Right kidney (tissue), 1 donor: Measurements from ENCODE around the gene PGBD5.

ENCODE experiments used
- DNase-seq: peaks from one replicate; pipeline ENCODE4 v3.0.0-alpha.2; 2016

Gene PGBD5

DNA sequence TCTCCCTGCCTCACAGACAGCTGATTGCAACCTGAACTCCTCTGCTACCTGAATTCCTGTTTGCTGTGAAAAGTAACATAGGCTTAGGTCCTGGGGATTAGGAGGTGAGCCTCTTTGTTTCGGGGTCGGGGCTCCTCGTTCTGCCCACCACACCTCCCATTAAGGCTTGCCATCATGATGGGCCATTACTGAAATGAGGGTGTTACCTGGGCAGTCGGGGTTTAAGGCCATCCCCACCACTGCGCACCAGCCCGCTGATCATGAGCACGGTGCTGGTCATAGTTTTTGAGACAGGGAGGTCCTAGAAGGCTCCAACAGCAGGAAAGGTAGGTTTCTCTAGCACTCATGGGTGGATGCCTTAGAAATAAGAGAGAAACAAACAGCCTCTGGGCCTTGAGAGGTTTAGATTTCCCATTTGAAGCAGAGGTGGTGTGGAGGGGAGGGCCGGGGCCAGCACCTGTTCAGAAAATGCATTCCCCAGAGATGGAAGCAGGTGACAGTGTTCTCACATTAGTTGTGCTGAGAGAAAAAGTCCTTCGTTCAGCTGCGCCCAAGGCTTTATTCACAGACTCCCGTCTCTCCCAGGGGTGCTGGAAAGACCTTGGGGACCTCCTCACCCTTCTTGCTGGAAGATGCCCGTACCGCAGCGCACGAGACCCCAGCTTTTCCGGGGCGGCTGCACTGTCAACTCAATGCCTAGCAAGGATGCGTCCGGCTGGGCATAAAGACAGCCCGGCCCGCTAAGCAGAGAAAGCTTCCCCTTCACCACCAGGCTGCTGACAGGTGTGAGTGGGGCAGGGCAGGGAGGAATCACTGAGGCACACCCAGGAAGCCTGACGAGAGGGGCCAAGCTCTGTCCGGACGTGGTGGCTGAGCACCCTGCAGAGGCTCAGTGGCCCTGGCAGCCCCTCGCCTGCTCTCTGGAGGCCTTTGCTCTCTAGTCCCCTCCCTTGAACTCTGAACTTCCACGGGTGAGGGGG is 125.5 kb downstream of the PGBD5 start:
- no peak for DNase-seq

GRCh38 chr1:230299191-230300006 is 126.7 kb downstream of the PGBD5 start:
- DNase-seq = no peak

GRCh38 chr1:230295367-230295766 is 130.8 kb downstream of the PGBD5 start:
- no peak for DNase-seq

DNA sequence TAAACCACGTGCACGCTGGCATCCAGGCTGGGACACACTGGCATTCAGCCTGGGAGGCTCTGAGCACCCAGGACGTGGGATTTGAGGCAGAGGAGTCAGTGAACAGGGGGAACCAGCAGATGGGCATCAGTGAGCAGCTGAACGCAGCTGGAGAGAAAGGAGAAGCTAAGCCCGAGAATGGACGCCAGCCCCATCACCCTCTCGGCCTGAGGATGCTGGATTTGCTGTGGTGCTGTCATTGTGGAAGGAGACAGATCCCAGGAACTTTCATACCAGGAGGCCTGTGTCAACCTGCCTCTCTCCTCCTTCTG is 132.8 kb downstream of the PGBD5 start:
- DNase-seq = no peak

GRCh38 chr1:230292689-230293389 is 133.3 kb downstream of the PGBD5 start:
- no peak for DNase-seq

DNA sequence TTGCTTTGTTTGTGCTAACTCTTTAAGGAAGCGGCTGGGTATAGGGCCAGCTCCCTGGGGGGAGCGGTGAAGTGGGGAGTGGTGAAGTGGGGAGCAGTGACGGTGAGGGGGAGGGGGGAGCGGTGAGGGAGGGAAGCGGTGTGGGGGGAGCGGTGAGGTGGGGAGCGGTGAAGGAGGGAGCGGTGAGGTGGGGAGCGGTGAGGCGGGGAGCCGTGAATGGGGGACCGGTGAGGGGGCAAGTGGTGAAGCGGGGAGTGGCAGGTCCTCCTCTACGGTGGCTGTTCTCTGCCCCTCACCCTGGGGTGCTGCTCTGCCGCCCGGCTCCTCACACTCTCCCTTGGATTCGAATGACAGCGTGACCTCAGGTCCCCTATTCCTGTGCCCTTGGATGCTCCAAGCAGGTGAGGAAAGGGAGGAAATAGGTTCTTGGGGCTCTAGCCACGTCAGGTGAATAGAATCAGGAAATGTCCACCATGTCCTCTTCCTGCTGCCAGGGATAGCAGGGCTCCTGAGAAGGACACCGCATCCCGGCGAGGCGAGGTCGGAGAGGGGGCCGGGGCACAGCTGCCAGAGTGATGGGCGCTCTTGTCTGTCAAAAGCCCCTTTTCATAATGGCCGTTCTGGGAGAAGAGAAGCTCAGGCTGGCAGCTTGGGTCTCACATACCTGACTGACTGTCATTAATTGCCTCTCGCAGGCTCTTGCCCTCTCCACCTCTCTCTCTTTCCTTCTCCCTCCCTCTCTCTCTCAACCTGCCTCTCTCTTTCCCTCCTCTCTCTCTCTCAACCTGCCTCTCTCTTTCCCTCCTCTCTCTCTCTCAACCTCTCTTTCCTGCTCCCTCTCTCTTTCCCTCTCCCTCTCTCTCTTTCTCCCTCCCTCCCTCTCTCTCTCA is 134.2 kb downstream of the PGBD5 start:
- DNase-seq = no peak

- DNase-seq = no peak
Measured at GRCh38 chr1:230289350-230289644, 136.8 kb downstream of the PGBD5 start.

- no peak for DNase-seq
Measured at GRCh38 chr1:230288641-230289349, 137.3 kb downstream of the PGBD5 start.

- DNase-seq = no peak
Measured at GRCh38 chr1:230287674-230288315, 138.3 kb downstream of the PGBD5 start.

- no peak for DNase-seq
Measured at GRCh38 chr1:230286890-230287269, 139.3 kb downstream of the PGBD5 start.

DNA sequence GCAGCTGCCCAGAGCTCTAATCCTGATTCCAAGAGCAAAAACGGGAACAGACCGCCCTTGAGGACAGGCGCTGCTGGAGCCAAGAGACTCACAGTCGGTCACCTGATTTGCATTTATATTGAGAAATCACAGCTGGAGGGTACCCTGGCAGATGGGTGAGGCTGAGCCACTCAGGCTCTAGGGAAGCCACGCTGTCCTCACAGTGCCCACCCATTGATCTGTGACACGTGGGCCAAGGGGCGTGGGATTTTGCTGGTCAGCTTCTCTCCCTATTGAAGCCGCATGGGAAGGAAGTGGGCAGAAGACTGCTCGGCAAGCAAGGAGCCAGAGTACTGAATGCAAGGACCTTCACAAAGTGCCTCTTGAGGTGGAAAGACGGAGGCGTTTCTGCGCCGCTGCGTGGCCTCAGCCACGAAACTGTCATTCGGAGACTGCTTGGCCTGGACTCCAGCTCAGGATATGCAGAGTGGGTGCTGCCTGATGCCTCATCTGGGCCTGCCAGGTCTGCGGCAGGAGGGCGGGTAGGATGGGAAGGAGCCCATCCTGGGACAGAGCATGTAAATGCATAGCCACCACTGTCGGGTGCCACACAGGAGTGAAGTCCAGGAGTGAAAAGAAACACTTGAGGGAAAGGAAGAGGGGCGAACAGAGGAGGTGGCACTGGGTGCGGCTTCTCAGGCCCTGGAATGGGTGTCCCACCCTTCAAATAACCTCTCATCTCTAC is 139.8 kb downstream of the PGBD5 start:
- no peak for DNase-seq

DNA sequence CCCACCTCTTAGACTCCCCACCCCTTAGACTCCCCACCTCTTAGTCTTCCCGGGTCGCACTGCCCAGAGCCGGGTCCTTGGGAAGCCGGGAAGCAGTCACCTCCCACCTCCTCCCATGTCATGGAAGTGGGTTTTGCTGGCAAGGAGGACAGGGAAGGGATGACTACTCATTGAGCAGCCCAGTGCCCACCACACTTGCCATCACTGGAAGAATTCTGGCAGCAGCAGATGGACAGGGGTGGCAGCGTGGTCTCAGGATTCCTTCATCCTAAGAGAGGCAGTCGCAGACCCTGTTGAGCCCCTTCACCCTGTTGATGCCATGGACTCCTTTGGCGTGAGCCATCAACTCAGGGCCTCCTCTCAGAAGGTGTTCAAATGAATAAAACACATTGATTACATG is 140.8 kb downstream of the PGBD5 start:
- no peak for DNase-seq

GRCh38 chr1:230284891-230285290 is 141.2 kb downstream of the PGBD5 start:
- no peak for DNase-seq

GRCh38 chr1:230283678-230284077 is 142.5 kb downstream of the PGBD5 start:
- no peak for DNase-seq

- no peak for DNase-seq
Measured at GRCh38 chr1:230282157-230282556, 144.0 kb downstream of the PGBD5 start.

DNA sequence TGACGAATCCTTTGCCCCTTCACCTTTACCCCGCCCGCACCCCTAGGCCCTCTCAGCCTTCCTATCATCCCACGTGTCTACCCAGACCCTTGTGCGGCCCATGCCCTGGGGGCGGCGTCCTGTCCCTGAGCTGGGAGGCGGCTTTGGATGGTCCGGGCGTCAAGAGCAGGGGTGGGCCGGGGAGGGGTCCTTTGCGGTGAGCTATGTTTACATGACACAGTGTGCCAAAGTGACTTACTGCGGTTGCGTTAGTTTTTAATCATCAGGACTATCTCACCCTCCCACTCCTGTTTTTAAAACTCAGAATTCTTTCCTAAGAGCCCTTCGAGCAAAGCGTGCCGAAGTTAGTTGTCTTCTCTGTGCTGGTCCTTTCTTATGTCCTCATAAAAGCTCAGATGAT is 144.6 kb downstream of the PGBD5 start:
- DNase-seq = no peak

- no peak for DNase-seq
Measured at GRCh38 chr1:230280906-230281413, 145.2 kb downstream of the PGBD5 start.

- no peak for DNase-seq
Measured at GRCh38 chr1:230280054-230280795, 145.9 kb downstream of the PGBD5 start.

DNA sequence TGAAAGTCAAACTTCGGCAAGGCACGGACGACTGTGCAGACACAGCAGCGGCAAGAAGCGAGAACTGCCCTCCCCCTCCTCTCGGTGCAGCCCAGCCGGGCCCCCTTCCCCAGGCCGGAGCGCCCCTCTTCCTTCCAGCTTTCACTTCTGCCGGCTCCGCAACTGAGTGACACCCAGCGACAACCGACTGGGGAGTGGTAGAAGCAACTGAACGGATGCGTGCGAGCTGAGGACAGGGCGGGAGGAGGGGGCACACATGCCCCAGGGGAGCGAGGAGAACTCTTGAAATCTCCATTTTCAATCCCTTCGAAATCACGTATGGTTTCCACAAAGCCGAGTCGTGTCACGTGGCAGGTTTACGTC is 146.6 kb downstream of the PGBD5 start:
- no peak for DNase-seq
